Loucy (cell line): ENCODE data around the gene CLDND1.

Experiments used
- H2AFZ ChIP-seq: fragments of 200-600 bp; sonication (generic); 2 replicates; pipeline ENCODE4 v1.6.0; 2016; ENCODE audit warnings: antibody characterized with exemption, mild to moderate bottlenecking, low read length, moderate library complexity
- H3F3A ChIP-seq: fragments of 200-600 bp; 2 replicates; pipeline ENCODE4 v1.6.0; 2016; ENCODE audit warnings: antibody characterized with exemption, low read depth, mild to moderate bottlenecking
- H3K27me3 ChIP-seq: fragments of 200-600 bp; sonication (generic); 2 replicates; pipeline ENCODE4 v1.6.1; 2014; ENCODE audit warnings: low read length, mild to moderate bottlenecking; ENCODE audit not compliant: insufficient read depth, poor library complexity, severe bottlenecking
- H3K36me3 ChIP-seq: fragments of 200-600 bp; sonication (generic); 2 replicates; pipeline ENCODE4 v1.6.1; 2016; ENCODE audit warnings: low read length; ENCODE audit not compliant: insufficient read depth
- H3K4me1 ChIP-seq: fragments of 200-600 bp; sonication (generic); 2 replicates; pipeline ENCODE4 v1.5.1; 2014; ENCODE audit warnings: low read length, mild to moderate bottlenecking; ENCODE audit not compliant: insufficient read depth, poor library complexity, severe bottlenecking
- H3K4me2 ChIP-seq: fragments of 200-600 bp; sonication (generic); 2 replicates; pipeline ENCODE4 v1.6.0; 2014; ENCODE audit warnings: antibody characterized with exemption, low read length, low read depth, mild to moderate bottlenecking; ENCODE audit not compliant: poor library complexity, severe bottlenecking
- H3K4me3 ChIP-seq: fragments of 200-600 bp; sonication (generic); 2 replicates; pipeline ENCODE4 v1.5.1; 2014; ENCODE audit warnings: low read length, mild to moderate bottlenecking, mixed read lengths; ENCODE audit not compliant: poor library complexity, severe bottlenecking
- H3K79me2 ChIP-seq: fragments of 200-600 bp; sonication (generic); 2 replicates; pipeline ENCODE4 v1.6.1; 2014; ENCODE audit warnings: low read length; ENCODE audit not compliant: insufficient read depth
- H3K9ac ChIP-seq: fragments of 200-600 bp; sonication (generic); 2 replicates; pipeline ENCODE4 v1.6.0; 2014; ENCODE audit warnings: mild to moderate bottlenecking, low read depth, low read length, moderate library complexity; ENCODE audit not compliant: poor library complexity, severe bottlenecking
- H3K9me2 ChIP-seq: fragments of 200-600 bp; sonication (generic); replicated peaks from 2 replicates; pipeline ENCODE4 v1.6.1; 2016; ENCODE audit warnings: low read depth, low read length, mixed read lengths
- H3K9me3 ChIP-seq: fragments of 200-600 bp; sonication (generic); 2 replicates; pipeline ENCODE4 v1.6.1; 2014; ENCODE audit warnings: mild to moderate bottlenecking, antibody characterized with exemption, low read length, low read depth; ENCODE audit not compliant: insufficient read depth
- H4K20me1 ChIP-seq: fragments of 200-600 bp; sonication (generic); 2 replicates; pipeline ENCODE4 v1.6.0; 2014; ENCODE audit warnings: antibody characterized with exemption, low read length, mild to moderate bottlenecking; ENCODE audit not compliant: insufficient read depth, poor library complexity, severe bottlenecking
- CTCF ChIP-seq: fragments of 200-600 bp; sonication (generic); conservative IDR thresholded peaks from 2 replicates; pipeline ENCODE4 v1.5.1; 2014; ENCODE audit warnings: mild to moderate bottlenecking, antibody characterized with exemption, low read length
- EZH2phosphoT487 ChIP-seq: fragments of 200-600 bp; IDR thresholded peaks from 2 replicates; pipeline ENCODE4 v1.6.1; 2018; ENCODE audit warnings: antibody characterized with exemption, mild to moderate bottlenecking, moderate library complexity, borderline replicate concordance

Gene CLDND1

GRCh38 chr3:98548544-98548943, 25.8 kb upstream of the CLDND1 start:
- no peak for TF ChIP-seq CTCF
- TF ChIP-seq EZH2phosphoT487: no peak
- Histone ChIP-seq H3K27me3 (no peaks in the 10 kb centered on the region), H3K79me2 (no peaks in the 10 kb centered on the region)

GRCh38 chr3:98545940-98546339, 23.2 kb upstream of the CLDND1 start:
- H3K4me2 ChIP-seq: no peak overlapping the region

More at GRCh38 chr3:98548544-98548943, 25.8 kb upstream of the CLDND1 start:
- H3K9me2 ChIP-seq: no peaks in the 10 kb centered on the region
- no peak overlapping the region for H3K9ac ChIP-seq
- H3K4me3 ChIP-seq: no peak overlapping the region
- no peaks in the 10 kb centered on the region for H4K20me1 ChIP-seq
- H2AFZ ChIP-seq: no peak overlapping the region
- no peaks in the 10 kb centered on the region for H3K36me3 ChIP-seq
- no peak overlapping the region for H3K4me2 ChIP-seq
- no peaks in the 10 kb centered on the region for H3F3A ChIP-seq
- H3K9me3 ChIP-seq: no peaks in the 10 kb centered on the region
- no peaks in the 10 kb centered on the region for H3K4me1 ChIP-seq

GRCh38 chr3:98542623-98543022, 19.9 kb upstream of the CLDND1 start:
- Histone ChIP-seq H3K9me2 (no peaks in the 10 kb centered on the region), H2AFZ (no peak overlapping the region), H3F3A (no peaks in the 10 kb centered on the region), H3K4me1 (no peaks in the 10 kb centered on the region), H3K4me2 (no peak overlapping the region), H3K79me2 (no peaks in the 10 kb centered on the region), H3K9ac (no peak overlapping the region), H3K4me3 (no peak overlapping the region), H3K27me3 (no peaks in the 10 kb centered on the region), H3K9me3 (no peaks in the 10 kb centered on the region), H4K20me1 (no peaks in the 10 kb centered on the region), H3K36me3 (no peaks in the 10 kb centered on the region)
- no peak for TF ChIP-seq CTCF
- no peak for TF ChIP-seq EZH2phosphoT487

More at GRCh38 chr3:98545940-98546339, 23.2 kb upstream of the CLDND1 start:
- Histone ChIP-seq H4K20me1 (no peaks in the 10 kb centered on the region), H3K9me2 (no peaks in the 10 kb centered on the region), H3K4me1 (no peaks in the 10 kb centered on the region), H3K4me3 (no peak overlapping the region), H3K9me3 (no peaks in the 10 kb centered on the region), H3K9ac (no peak overlapping the region), H3K27me3 (no peaks in the 10 kb centered on the region), H2AFZ (no peak overlapping the region), H3F3A (no peaks in the 10 kb centered on the region), H3K36me3 (no peaks in the 10 kb centered on the region), H3K79me2 (no peaks in the 10 kb centered on the region)
- TF ChIP-seq EZH2phosphoT487 (no peak), CTCF (no peak)
